ENCODE measurements around the gene MGLL.
"Not testable (repeated sequence)": the region's sequence is repeated elsewhere in the genome, so short reads cannot be mapped to it uniquely, and the experiment has no call there.

Gene MGLL

DNA sequence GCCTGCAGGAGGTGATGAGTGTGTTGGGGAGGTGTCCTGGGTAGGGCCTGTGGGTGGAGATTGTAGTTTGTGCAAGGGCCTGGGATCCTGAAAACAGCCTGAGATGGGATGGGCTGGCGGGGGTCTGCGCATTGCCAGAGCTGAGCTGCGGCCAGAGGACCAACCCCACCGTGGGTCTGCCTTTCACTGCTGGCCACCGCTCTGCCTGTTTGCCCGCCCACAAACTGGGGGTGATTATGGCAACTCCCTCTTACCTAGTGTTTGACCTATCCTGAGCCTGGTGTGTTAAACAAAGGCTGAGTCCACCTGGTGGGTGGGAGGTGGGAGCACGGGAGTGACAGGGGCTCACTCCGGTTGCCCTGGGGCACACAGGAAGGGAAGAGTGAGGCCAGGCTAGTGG lies 139.8 kb downstream of the MGLL start:
- DNase-seq, result peak; percentile 9

- DNase-seq, result not testable (repeated sequence)
Observed at GRCh38 chr3:127682175-127682554, 140.2 kb downstream of the MGLL start.

DNA sequence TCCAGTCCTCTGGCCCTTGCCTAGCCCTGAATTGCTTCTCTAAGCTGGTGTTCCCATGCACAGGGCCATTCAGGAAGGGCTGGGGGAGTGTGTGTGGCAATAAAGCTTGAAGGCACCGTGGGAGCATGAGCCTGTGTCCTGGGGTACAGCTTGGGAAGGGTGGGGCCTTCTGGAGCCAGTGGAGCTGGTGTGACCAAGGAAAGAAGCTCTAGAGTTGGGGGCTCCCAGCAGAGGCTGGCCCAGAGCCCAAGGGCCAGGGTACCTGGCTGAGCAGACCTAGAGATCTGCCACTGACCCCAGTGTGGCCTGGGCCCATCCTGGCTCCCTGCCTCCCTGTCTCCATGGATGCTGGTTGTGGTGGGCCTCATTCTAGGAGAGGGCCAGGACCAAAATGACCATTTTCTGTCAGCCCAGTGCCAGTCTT lies 141.5 kb downstream of the MGLL start:
- peak; percentile 15 for DNase-seq

DNA sequence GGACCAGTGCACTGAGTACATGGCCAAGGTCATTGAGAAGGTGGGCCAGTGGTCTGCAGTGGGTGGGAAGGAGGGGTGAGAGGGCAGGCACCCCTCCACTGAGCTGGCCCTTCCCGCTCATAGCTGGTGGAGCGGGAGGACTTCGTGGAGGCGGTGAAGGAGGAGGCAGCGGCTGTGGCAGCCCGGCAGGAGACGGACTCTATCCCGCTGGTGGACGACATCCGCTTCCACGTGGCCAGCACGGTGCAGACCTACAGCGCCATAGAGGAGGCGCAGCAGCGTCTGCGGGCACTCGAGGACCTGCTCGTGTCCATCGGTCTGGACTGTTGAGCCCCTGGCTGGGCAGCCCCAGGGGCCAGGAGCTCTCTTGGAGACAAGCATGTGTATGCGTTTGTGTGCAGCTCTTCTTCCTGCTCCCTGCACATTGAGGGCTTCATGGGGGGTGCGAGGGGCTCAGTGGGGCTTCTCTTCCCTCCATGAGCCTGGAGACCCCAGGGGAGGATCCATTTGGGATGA lies 142.1 kb downstream of the MGLL start:
- DNase-seq, result peak; percentile 16

DNA sequence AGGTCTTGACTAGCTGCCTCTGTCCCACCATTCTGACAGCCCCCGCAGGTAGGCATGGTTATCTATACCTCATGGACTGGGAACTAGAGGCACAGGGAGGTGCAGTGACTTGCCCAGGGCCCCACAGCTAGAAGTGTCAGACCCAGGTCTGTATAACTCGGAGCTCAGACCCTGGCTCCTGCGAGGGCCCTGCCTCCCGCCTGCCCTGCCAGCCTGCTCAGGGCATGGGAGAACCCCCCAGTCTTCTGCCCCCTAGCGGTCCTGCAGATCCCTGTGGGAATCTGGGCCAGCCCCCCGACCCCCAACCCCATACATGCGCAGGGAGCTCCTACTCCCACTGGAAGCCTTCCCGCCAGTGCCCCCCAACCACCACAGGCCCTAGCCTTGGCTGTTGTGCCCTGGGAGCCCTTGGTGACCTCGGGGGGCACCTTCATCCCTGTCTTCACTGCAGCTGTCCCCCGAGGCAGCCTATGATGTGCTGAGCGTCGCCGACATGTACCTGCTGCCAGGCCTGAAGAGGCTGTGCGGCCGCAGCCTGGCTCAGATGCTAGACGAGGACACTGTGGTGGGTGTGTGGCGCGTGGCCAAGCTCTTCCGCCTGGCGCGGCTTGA lies 142.7 kb downstream of the MGLL start:
- DNase-seq, result peak; percentile 11

- peak; percentile 13 for DNase-seq
Observed at GRCh38 chr3:127678611-127679533, 143.4 kb downstream of the MGLL start.

DNA sequence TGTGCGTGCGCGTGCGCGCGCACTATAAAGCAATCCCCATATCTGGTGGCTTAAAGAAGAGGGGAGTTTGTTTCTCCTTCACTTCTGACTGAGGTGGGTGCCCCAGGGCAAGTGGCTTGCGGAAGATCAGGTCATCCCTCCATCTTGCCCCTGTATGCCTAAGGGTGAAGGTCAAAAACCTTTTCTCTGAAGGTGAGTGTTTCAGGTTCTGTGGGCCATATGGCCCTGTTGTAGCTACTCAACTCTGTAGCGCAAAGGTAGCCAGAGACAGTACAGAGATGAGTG lies 144.1 kb downstream of the MGLL start:
- DNase-seq, result no peak

GRCh38 chr3:127677541-127678314 lies 144.6 kb downstream of the MGLL start:
- peak; percentile 6 for DNase-seq

GRCh38 chr3:127676921-127677351 lies 145.4 kb downstream of the MGLL start:
- peak; percentile 15 for DNase-seq

- no peak for DNase-seq
Observed at GRCh38 chr3:127676456-127676855, 145.9 kb downstream of the MGLL start.

DNA sequence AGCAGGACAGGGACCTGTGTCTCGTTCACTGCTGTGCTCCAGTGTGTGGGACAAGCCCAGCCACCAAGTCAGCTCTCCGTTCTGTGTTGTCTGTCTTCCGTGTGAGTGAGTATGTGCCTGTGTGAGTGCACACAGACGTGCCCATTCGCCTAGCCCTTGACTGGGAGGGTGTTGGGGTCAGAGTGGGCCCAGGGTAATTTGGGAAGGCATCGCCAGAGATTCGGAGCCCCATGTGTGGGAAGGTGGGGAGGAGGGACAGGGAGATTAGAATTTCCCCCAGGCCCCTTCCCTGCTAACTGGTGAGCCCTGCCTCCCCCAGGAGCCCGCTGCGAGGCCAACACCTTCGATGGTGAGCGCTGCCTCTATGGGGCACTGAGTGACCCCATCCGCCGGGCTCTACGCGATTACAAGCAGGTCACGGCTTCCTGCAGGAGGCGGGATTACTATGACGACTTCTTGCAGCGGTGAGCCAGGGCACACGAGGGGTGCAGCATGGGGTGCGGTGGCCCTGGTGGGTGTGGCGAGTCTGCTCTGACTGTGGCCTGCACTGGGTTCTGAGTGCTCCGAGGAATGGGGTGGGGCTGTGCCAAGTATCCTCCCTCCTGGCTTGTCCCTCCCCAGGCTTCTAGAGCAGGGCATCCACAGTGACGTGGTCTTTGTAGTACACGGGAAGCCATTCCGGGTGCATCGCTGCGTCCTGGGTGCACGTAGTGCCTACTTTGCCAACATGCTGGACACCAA lies 146.5 kb downstream of the MGLL start:
- no peak for DNase-seq

DNA sequence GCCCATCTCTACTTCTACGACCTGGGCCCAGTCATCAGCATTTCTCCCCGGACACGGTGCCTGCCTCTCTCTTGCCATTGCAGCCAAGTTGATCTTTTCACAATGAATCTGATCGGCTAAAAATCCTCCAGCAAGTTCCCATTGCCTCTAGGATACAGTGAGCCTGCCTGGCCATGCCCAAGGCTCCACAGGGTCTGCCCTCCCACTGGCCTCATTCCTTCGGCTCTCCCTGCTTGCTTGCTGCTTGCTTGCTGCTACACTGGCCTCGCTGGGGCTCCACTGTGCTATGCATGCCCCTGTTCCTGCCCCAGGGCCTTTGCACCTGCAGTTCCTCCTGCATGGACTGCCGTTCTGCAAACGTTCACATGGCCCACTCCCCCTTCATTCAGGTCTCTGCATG lies 147.5 kb downstream of the MGLL start:
- no peak for DNase-seq

DNA sequence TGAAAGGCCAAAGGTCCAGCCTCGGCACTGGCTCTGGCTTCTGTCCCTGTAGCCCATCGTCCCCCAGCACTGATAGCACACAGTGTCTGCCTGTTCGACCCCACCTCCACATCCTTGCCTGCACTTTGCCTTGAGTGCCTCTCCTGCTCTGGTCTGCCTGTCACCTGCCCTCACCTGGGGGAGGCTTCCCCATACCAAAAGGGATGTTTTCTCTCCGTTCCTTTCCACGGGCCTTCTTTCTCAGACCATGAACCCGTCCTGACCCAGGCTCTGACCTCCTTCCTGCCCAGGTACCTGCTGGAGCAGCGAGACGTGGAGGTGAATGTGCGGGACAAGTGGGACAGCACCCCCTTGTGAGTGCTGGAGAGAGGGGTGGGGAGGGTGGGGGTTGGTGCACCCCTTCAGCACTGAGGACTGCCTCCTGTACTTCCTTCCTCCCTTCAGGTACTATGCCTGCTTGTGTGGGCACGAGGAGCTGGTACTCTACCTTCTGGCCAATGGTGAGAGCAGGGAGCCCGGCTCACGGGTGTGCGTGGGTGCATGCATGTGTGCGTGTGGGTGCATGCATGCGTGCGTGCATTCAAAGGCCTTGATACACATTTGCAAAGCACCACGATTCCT lies 148.1 kb downstream of the MGLL start:
- DNase-seq, result no peak

GRCh38 chr3:127673191-127674100 lies 148.9 kb downstream of the MGLL start:
- DNase-seq, result no peak

DNA sequence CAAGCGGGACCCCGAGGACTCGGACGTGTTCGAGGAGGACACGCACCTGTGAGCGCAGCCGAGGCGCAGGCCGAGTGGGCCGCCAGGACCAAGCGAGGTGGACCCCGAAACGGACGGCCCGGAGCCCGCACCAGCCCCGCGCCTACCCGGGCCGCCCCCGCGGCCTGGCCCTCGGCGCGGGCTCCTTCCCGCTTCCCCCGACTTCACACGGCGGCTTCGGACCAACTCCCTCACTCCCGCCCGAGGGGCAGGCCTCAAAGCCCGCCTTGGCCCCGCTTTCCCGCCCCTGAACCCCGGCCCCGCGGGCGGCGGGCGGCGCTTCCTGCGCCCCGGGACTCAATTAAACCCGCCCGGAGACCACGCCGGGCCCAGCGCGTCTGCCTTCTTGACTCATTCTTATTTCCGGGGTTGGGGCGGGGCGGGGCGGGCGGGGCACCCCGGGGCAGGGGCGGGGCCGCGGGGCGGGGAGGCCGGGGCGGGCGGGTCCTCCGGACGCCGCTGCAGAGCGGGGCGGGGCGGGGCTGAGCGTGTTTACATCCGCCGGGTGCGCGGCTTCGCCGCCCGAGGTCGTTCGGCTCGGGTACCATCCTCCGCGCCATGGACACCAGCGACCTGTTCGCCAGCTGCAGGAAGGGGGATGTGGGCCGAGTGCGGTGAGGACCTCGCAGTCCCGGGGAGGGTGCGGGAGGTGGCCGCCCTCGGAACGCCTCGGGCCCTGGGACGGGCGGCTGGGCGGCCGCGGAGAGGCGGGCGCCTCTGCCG lies 149.7 kb downstream of the MGLL start, which contains the start of gene ABTB1:
Gene ABTB1, plus strand, starts transcription at position 524 of the 762 bp plus-strand sequence. Its CDS starts 74 bp downstream, at position 598.
- DNase-seq, result peak; percentile 88

GRCh38 chr3:127671523-127672428 lies 150.5 kb downstream of the MGLL start:
- DNase-seq, result peak; percentile 58

- no peak for DNase-seq
Observed at GRCh38 chr3:127670761-127671522, 151.4 kb downstream of the MGLL start.

GRCh38 chr3:127670229-127670559 lies 152.1 kb downstream of the MGLL start:
- DNase-seq, result no peak

Data from activated T-cell treated with anti-CD3 and anti-CD28 coated beads, Interleukin-2, amount 50 U/mL, for 1 hour (primary cell).